GM18870 (cell line): ENCODE measurements around the gene TDRD7.

Experiments
- ATAC-seq: cut with Tn5 transposase; IDR thresholded peaks from one replicate; pipeline ENCODE4 v1.9.1; 2021; ENCODE audit warnings: moderate library complexity; ENCODE audit not compliant: unreplicated experiment

The TDRD7 gene

GRCh38 chr9:97504381-97505216 lies 92.7 kb downstream of the TDRD7 start:
- no peak for ATAC-seq

DNA sequence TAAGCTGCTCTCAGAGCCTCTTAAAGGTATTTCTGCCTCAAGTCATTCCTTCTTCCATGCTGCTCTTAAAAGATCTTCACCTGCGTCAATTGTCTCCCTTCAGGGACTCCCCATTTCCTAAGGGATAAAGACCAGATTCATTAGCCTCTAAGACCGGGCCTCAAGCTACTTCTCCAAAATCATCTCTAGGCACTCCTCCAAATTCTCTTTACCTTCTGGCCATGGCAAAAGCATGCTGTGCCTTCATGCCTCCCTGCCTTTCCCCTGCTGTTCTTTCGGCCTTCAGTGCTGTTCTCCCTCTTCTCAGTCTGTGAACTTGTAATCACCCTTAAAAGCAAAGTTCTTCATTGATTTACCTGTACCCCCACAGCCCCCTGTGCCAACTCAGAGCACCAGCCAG lies 93.9 kb downstream of the TDRD7 start:
- no peak for ATAC-seq

GRCh38 chr9:97506306-97506705 lies 94.4 kb downstream of the TDRD7 start:
- ATAC-seq = no peak

DNA sequence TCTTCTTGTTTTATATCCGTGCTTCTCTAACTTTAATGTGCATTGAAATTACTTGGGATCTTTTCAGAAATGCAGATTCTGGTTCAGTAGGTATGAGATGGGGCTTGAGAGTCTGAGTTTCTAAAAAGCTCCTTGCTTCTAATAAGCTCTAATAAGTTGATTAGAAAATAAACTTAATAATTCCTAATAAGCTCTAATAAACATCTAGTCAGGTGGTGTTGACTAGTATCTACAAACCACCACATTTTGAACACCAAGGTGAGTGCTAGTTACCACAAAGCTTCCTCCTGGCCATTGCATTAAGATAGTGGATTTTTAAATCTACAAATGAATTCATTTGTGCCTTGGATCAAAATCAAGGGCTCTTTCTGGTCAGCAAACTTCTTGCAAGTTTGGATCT lies 94.9 kb downstream of the TDRD7 start:
- no peak for ATAC-seq

DNA sequence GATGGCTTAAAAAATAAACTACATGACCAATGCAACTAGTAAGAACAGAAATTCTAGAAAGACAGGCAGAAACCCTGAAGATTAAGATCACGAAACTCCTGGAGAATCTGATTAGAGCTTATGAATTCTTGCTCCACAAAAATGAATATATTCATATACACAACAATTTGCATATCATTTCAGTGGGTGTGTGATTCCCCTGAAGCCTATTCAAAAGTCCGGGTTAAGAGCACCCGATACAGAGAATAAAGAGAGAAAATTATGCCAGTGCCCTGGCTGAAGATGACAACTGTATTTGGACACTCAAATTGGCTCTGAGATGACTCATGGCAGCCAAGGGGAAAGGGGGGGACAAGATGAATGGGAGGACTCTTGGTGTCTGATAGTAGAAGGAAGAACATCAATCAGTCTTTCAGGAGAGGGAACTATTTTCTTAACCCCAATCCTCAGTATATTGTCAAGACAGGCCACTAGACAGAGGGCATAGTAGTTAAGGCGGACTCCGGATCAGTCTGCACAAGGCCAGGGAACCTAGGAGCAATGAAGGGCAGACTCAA lies 95.6 kb downstream of the TDRD7 start:
- ATAC-seq = no peak

GRCh38 chr9:97508852-97509251 lies 97.0 kb downstream of the TDRD7 start:
- no peak for ATAC-seq

GRCh38 chr9:97510797-97511654 lies 99.1 kb downstream of the TDRD7 start:
- peak; percentile 79 for ATAC-seq

GRCh38 chr9:97511655-97512427 lies 99.9 kb downstream of the TDRD7 start:
- ATAC-seq = no peak

DNA sequence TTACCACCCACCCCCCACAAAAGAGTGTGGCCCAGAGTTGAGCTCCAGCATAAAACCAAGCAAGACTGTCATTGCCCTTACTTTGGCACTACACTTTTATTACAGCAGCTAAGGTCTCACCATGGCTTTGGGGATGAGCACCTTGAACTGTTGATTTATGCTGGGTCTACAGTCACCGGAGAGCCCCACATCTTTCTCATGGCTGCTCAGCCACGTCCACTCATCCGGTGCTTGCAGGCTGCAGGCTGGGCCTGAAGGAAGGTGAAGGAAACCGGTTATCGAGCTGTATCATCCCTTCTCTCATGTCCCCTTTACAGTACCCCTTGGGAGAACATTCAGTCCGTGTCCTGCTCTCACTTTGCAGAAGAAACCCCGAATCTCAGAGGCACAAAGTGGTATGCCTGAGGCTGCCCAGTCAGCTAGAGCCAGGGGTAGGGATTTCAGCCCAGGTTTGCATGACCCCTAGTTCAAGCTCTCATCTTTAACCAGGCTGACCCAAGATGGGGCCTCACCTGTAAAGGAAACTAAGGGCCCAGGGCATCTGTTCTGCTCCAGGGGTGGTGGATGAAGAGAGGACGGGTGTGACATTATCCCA lies 101.2 kb downstream of the TDRD7 start:
- ATAC-seq = no peak

- no peak for ATAC-seq
These were observed 102.6 kb downstream of the TDRD7 start for GRCh38 chr9:97514531-97514930.

DNA sequence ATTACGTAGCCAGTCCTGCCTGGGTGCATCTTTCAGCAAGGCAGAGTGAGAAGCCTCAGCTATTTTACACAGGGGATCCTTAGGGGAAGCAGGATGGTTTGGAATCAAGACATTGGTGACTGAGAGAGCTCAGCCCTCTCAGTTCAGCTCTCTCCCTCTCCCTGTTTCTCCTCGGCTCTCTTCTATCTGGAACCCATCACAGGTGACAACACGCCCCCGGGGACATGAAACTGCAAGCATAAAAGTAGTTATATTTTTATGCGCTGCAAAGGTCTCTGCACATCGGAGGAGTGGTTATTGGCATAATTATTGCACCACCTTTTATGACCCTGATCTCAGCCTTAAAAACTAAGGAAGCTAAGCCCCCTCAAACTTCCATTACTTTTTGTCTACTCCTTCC lies 103.8 kb downstream of the TDRD7 start:
- no peak for ATAC-seq

DNA sequence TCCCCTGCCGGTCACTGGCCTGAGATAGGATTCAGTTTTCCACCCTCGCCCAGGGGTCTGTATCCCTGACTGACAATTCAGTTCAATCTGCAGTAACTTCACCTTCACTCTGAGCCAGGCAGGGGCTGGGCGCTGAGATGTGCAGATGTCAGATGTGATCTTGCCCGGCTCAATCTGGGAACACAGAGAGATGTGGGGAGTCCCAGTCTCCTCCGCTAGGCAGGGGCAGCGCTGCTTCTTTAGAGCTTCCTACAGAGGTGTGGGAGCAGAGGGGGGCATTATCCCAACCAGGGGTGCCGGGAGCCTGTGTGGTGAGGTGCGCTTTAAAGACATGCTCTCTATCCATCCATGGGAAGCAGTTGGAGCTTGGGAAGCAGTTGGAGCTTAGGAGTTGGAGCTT lies 104.2 kb downstream of the TDRD7 start:
- no peak for ATAC-seq

DNA sequence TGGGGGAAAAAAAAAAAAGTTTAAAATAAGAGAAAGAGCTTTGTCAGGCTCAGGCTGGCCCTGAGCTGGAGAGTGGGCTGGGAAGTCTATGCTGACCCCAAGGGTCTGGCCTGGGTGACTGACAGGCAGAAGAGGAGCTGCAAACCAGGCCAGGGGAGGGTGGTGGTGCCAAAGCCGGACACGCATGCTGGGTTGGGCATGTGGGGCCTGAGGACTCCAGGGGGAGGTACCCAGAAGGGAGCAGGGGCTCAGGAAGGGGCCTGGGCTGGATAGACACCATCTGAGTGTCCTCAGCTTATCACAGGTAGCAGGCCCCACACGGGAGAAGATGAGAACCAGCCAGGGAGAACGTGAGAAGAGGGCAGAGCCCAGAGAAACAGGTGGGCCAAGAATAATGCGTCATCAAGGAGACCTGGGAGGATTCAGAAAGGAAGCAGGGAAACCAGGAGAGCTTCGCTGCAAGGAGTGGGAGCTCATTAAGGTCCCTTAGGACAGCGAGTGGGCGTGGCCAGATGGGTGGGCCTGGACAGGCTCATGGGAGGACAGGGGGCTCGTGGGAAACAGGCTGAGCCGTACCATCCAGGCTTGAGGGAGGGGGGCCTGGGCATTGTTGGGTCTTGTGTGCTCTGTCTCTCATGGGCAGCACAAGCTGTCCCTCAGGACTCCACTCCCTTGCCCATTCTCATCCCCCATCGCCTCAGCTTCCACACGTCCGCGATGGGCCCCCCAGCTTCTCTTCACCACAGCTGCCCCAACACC lies 105.6 kb downstream of the TDRD7 start:
- ATAC-seq = no peak

DNA sequence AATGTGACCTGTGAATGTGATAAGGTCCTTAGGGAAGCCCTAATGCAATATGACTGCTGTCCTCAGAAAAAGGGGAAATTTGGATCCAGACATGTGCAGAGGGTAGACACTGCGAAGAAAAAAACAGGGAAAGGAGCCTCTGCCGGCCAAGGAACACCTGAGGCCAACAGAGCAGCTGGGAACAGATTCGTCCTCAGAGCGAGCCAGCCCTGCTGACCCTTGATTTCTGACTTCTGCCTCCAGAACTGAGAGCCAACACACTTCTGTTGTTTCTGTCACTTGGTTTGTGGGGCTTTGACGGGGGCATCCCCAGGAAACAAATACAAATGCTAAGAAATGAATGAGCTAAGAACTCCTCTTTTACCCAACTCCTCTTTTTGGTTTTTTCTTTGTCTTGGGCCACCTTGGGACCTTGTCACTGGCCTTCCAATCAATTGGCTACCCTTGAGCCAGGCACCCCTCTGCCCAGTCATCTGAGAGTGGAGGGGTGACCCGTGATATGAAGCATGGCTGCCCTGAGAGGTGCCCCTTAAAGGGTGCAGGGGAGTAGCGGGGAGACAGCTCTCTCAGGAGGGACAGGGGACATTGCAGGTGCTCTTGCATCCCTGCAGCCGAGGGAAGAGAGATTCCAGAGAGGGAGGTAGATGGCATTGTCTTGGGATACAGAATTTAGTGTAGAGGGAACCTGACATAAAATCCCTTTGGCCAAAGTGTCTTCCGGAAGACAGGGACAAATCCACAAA lies 106.4 kb downstream of the TDRD7 start:
- no peak for ATAC-seq

- ATAC-seq = no peak
These were observed 107.0 kb downstream of the TDRD7 start for GRCh38 chr9:97518909-97519307.

DNA sequence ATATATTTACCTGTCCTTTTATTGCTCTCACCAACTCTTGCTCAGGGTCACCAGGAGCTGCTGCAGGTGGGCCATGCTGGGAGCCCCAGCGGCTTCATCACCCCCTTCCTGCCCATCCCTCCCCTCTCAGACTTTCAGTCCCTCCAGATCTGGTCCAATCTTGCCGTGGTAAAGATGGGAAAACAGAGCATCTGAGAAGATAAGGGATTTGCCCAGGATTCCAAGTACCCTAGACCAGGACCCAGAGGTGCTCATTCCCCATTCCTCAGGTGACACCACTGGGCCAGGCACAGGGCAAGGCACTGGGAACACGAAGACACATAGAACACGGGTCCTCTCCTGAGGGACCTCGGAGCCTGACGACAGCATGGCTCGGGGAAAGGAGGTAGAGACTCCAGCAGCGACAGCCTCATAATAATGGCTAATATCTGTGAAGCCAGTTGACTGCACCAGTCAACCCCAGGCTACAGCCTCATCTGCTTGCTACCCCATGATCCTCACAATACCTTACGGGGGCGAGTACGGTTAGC lies 107.6 kb downstream of the TDRD7 start:
- no peak for ATAC-seq

- ATAC-seq = no peak
These were observed 109.9 kb downstream of the TDRD7 start for GRCh38 chr9:97521576-97522333.

DNA sequence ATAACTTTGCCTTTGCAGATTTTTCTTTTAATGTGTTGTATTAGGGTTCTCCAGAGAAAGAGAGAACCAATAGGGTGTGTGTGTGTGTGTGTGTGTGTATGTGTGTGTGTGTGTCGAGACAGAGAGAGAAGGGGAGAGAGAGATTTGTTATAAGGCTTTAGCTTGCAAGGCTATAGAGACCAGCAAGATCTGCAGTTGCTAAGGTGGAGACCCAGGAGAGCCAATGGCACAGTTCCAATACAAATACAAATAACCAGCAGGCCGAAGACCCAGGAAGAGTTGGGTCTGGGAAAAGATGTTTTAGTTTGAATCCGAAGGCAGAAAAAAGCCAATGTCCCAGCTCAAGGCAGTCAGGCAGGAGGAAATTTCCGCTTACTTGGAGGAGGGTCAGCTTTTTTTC lies 112.5 kb downstream of the TDRD7 start:
- no peak for ATAC-seq
